Measurements from ENCODE around the gene TBX5.

Gene TBX5

DNA sequence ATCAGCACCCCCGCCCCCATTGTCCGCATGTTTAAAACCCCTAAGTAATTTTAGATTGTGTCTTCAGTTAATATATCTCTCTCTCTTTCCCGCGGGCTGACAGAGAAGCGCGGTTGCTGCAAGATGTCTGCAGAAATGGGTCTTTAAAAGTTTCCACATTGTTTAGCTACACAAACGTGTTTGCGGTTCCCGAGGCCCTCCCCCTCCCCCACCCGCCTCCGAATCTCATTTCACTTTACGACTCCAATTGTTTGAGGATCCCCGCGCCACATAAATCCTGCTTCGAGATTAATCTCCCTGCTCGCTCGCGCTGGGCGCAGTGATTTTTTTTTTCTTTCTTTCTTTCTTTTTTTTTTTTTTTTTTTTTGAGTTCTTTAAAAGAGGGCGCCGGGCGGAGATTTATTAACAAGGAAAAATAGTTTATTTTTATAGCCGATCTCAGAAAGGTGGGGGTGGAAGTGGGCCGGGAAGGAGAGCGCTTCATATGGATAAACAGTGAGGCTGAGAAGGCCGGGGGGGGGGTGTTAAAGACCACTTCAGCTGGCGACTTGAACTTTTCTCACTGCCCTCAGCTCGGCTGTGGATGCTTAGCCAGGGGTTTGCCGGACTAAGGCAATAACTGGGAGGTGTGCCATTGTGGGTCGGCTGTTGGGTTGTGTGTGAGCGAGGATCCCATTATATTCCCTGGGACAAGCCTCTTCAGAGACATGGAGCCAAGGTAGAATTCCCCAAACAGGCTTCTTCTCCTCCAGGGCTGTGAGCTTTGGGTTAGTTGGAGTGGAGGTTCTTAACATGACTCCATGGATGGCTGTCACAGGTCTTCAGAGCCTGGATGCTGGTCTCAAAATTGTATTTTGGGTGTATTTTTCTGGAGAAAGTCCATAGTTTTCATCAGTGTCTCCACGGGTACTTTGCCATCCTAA lies 39.7 kb upstream of the TBX5 start:
- Histone ChIP-seq H3K9ac (ENCODE audit: insufficient read length) (no peak overlapping the region), H3K27ac (no peak overlapping the region), H3K9me3 (ENCODE audit: low read depth, low read length) (no peaks in the 10 kb centered on the region), H3K36me3 (ENCODE audit: insufficient read depth, low read length) (no peaks in the 10 kb centered on the region), H3K4me3 (peak overlapping the region; percentile 33; the same call in 1 of the 2 replicates)
- no peak for DNase-seq (ENCODE audit: low read depth, low spot score)
- TF ChIP-seq POLR2AphosphoS5 (IDR thresholded peaks at IDR 0.05; ENCODE audit: borderline replicate concordance, low read depth, low read length): no peak
- TF ChIP-seq FOXP2 (optimal IDR thresholded peaks at IDR 0.05; ENCODE audit: control extremely low read depth, extremely low read length, insufficient read depth): no peak
- no peak for TF ChIP-seq EZH2 (IDR thresholded peaks at IDR 0.05)

- no peak overlapping the region; the same call in 1 of the 2 replicates for H3K4me3 ChIP-seq
- H3K27ac ChIP-seq: no peak overlapping the region
- no peak overlapping the region for H3K9ac ChIP-seq (ENCODE audit: insufficient read length)
- no peak for TF ChIP-seq EZH2 (IDR thresholded peaks at IDR 0.05)
- TF ChIP-seq FOXP2 (optimal IDR thresholded peaks at IDR 0.05; ENCODE audit: control extremely low read depth, extremely low read length, insufficient read depth): no peak
- no peak for TF ChIP-seq POLR2AphosphoS5 (IDR thresholded peaks at IDR 0.05; ENCODE audit: borderline replicate concordance, low read depth, low read length)
- H3K36me3 ChIP-seq (ENCODE audit: insufficient read depth, low read length): no peaks in the 10 kb centered on the region
- H3K9me3 ChIP-seq (ENCODE audit: low read depth, low read length): no peaks in the 10 kb centered on the region
- no peak for DNase-seq (ENCODE audit: low read depth, low spot score)
Observed at GRCh38 chr12:114444422-114445279, 38.7 kb upstream of the TBX5 start.

DNA sequence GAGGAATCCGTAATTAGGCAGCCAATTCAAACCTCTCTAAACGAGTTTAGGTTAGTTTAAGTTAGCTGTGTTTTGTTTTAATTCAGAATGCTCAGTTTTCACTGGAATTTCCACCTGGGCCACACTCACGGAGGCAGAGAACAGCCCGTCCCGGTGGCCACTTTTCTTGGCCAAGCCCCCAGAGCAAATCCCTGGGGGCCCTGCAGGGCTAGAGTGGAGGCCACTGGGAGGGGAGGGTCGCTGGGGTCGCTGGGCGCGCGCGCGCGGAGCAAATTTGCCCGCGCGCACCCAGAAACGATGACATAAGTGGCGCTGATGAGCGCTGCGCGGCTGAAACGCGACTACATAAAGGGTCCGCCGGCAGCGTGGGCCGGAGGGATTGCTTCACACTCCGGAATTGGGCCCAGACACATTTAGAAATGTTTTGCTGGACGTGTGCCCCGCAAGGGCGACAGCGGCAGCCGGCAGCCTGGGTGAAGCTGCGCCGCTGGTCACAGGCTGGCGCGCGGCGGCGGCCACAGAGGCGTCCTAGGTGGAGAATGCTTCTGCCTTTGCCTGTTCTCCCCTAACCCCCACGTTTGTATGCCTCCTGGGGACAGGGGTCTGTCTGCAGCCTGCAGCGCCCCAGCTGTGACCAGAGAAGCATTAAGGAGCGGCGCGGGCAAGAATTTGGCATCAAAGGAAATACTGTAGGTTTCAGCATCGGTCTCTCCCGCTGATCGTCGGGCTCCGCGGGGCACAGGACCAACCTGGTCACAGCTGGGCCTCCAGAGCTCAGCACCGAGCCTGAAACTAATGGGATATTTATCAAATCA lies 37.9 kb upstream of the TBX5 start:
- Histone ChIP-seq H3K9ac (ENCODE audit: insufficient read length) (no peak overlapping the region), H3K27ac (no peak overlapping the region), H3K36me3 (ENCODE audit: insufficient read depth, low read length) (no peaks in the 10 kb centered on the region), H3K4me3 (no peak overlapping the region), H3K9me3 (ENCODE audit: low read depth, low read length) (no peaks in the 10 kb centered on the region)
- no peak for DNase-seq (ENCODE audit: low read depth, low spot score)
- TF ChIP-seq FOXP2 (optimal IDR thresholded peaks at IDR 0.05; ENCODE audit: control extremely low read depth, extremely low read length, insufficient read depth) (no peak), POLR2AphosphoS5 (IDR thresholded peaks at IDR 0.05; ENCODE audit: borderline replicate concordance, low read depth, low read length) (no peak), EZH2 (IDR thresholded peaks at IDR 0.05) (no peak)

GRCh38 chr12:114442578-114442977 lies 36.6 kb upstream of the TBX5 start:
- Histone ChIP-seq H3K27ac (no peak overlapping the region), H3K9ac (ENCODE audit: insufficient read length) (no peak overlapping the region), H3K36me3 (ENCODE audit: insufficient read depth, low read length) (no peaks in the 10 kb centered on the region), H3K4me3 (no peak overlapping the region), H3K9me3 (ENCODE audit: low read depth, low read length) (no peaks in the 10 kb centered on the region)
- TF ChIP-seq EZH2 (IDR thresholded peaks at IDR 0.05): no peak
- TF ChIP-seq FOXP2 (optimal IDR thresholded peaks at IDR 0.05; ENCODE audit: control extremely low read depth, extremely low read length, insufficient read depth): no peak
- no peak for TF ChIP-seq POLR2AphosphoS5 (IDR thresholded peaks at IDR 0.05; ENCODE audit: borderline replicate concordance, low read depth, low read length)
- no peak for DNase-seq (ENCODE audit: low read depth, low spot score)

DNA sequence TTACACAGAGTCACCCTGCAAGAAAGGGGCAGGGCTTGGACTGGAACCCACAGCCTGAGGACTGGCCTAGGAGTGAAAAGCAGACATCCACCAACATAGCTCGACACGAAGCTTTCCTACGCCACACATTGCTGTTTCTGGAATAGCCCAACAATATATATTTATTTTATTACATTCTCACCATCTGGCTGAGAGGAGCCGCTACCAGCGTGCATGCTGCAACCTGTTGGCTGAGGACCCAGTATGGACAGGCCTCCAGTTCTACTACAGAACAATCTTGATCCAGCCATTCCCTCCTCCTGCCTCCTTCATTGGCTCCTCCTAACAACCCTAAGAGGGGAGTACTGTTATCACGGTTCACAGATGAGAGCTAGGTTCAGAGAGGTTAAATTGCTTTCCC lies 35.6 kb upstream of the TBX5 start:
- TF ChIP-seq FOXP2 (optimal IDR thresholded peaks at IDR 0.05; ENCODE audit: control extremely low read depth, extremely low read length, insufficient read depth) (no peak), POLR2AphosphoS5 (IDR thresholded peaks at IDR 0.05; ENCODE audit: borderline replicate concordance, low read depth, low read length) (no peak), EZH2 (IDR thresholded peaks at IDR 0.05) (no peak)
- H3K36me3 ChIP-seq (ENCODE audit: insufficient read depth, low read length): no peaks in the 10 kb centered on the region
- no peak for DNase-seq (ENCODE audit: low read depth, low spot score)
- H3K4me3 ChIP-seq: no peak overlapping the region
- H3K9ac ChIP-seq (ENCODE audit: insufficient read length): no peak overlapping the region
- H3K27ac ChIP-seq: no peak overlapping the region
- no peaks in the 10 kb centered on the region for H3K9me3 ChIP-seq (ENCODE audit: low read depth, low read length)

GRCh38 chr12:114441039-114441383 lies 35.1 kb upstream of the TBX5 start:
- Histone ChIP-seq H3K27ac (no peak overlapping the region), H3K9me3 (ENCODE audit: low read depth, low read length) (no peaks in the 10 kb centered on the region), H3K9ac (ENCODE audit: insufficient read length) (no peak overlapping the region), H3K36me3 (ENCODE audit: insufficient read depth, low read length) (no peaks in the 10 kb centered on the region), H3K4me3 (no peak overlapping the region)
- TF ChIP-seq POLR2AphosphoS5 (IDR thresholded peaks at IDR 0.05; ENCODE audit: borderline replicate concordance, low read depth, low read length) (no peak), FOXP2 (optimal IDR thresholded peaks at IDR 0.05; ENCODE audit: control extremely low read depth, extremely low read length, insufficient read depth) (no peak), EZH2 (IDR thresholded peaks at IDR 0.05) (no peak)
- no peak for DNase-seq (ENCODE audit: low read depth, low spot score)

DNA sequence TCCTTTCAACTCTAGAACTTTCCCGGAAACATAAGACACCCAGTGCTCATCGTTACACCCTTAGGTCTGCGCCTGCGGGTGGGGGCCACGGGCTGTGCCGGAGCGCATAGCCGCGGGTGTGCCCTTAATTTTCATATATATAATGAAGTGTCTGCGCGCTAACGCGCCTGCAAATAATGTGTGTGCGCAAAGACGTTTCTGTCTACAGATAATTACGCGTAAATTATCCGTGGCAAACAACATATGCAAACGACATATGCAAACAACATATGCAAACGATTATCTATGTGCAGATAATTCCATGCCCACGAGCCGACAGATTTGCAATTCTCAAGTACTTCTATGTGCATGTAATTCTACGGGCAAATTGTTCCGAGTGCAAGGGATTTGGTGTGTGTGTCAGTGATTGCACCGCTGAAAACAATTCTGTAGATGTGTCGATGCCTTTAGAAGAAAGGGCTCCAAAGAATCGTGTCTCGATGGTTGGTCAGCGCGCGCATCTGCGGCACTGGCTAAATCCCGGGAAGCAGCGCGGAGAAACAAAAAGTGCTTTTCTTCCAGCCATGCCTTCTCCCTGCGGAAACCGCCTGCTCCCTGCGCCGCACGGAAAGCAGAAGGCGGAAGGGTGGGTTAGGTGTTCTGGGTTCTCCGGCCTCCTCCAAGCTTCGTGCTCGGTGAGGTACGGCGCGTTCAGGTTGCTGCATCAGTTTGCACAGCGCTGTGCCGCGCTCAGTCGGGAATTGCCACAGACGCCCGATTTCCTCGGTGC lies 34.5 kb upstream of the TBX5 start:
- no peak for DNase-seq (ENCODE audit: low read depth, low spot score)
- TF ChIP-seq POLR2AphosphoS5 (IDR thresholded peaks at IDR 0.05; ENCODE audit: borderline replicate concordance, low read depth, low read length): no peak
- TF ChIP-seq EZH2 (IDR thresholded peaks at IDR 0.05): peak; percentile 57
- no peak for TF ChIP-seq FOXP2 (optimal IDR thresholded peaks at IDR 0.05; ENCODE audit: control extremely low read depth, extremely low read length, insufficient read depth)
- Histone ChIP-seq H3K9ac (ENCODE audit: insufficient read length) (no peak overlapping the region), H3K27ac (no peak overlapping the region), H3K36me3 (ENCODE audit: insufficient read depth, low read length) (no peaks in the 10 kb centered on the region), H3K4me3 (no peak overlapping the region), H3K9me3 (ENCODE audit: low read depth, low read length) (no peaks in the 10 kb centered on the region)
